ENCODE results near the gene HNF1B.

Gene HNF1B

GRCh38 chr17:37761059-37761458 is 16.2 kb upstream of the HNF1B start:
- no peak for DNase-seq

GRCh38 chr17:37759014-37759637 is 14.3 kb upstream of the HNF1B start:
- no peak for DNase-seq

- no peak for DNase-seq
These were observed 11.2 kb upstream of the HNF1B start for GRCh38 chr17:37756051-37756450.

- DNase-seq: no peak
These were observed 10.6 kb upstream of the HNF1B start for GRCh38 chr17:37755455-37755854.

- no peak for DNase-seq
These were observed 9.5 kb upstream of the HNF1B start for GRCh38 chr17:37754363-37754762.

- no peak for DNase-seq
These were observed 7.6 kb upstream of the HNF1B start for GRCh38 chr17:37752482-37752881.

GRCh38 chr17:37750768-37751475 is 6.1 kb upstream of the HNF1B start:
- DNase-seq: no peak

- DNase-seq: no peak
These were observed 5.4 kb upstream of the HNF1B start for GRCh38 chr17:37750292-37750691.

GRCh38 chr17:37747222-37747621 is 2.4 kb upstream of the HNF1B start:
- no peak for DNase-seq

- DNase-seq: no peak
These were observed 1.8 kb upstream of the HNF1B start for GRCh38 chr17:37746617-37747016.

GRCh38 chr17:37745801-37746426 is 1.1 kb upstream of the HNF1B start:
- DNase-seq: no peak

- no peak for DNase-seq
These were observed 279 bp downstream of the HNF1B start for GRCh38 chr17:37744633-37744927.

GRCh38 chr17:37743875-37744632 is 805 bp downstream of the HNF1B start:
- no peak for DNase-seq

- DNase-seq: no peak
These were observed 1.3 kb downstream of the HNF1B start for GRCh38 chr17:37743612-37743874.

- peak; percentile 55 for DNase-seq
These were observed 1.9 kb downstream of the HNF1B start for GRCh38 chr17:37742762-37743611.

GRCh38 chr17:37742116-37742761 is 2.6 kb downstream of the HNF1B start:
- peak; percentile 57 for DNase-seq

GRCh38 chr17:37741341-37742115 is 3.3 kb downstream of the HNF1B start:
- no peak for DNase-seq

GRCh38 chr17:37740915-37741314 is 3.9 kb downstream of the HNF1B start:
- DNase-seq: no peak

- no peak for DNase-seq
These were observed 6.9 kb downstream of the HNF1B start for GRCh38 chr17:37737971-37738370.

GRCh38 chr17:37737081-37737480 is 7.8 kb downstream of the HNF1B start:
- no peak for DNase-seq

- DNase-seq: no peak
These were observed 8.4 kb downstream of the HNF1B start for GRCh38 chr17:37736428-37736827.

- no peak for DNase-seq
These were observed 9.7 kb downstream of the HNF1B start for GRCh38 chr17:37735165-37735564.

All from right forelimb (tissue), 1 donor.